Stimulated activated CD4-positive, alpha-beta T cell treated with anti-CD3 and anti-CD28 coated beads, Interleukin-1b, Interleukin-23, amount 100 ng/mL, for 48 hours (primary cell): Measurements from ENCODE around the gene ABCG4.
"Not testable (repeated sequence)": the region's sequence is repeated elsewhere in the genome, so short reads cannot be mapped to it uniquely, and the experiment has no call there.

Source experiments
- DNase-seq: peaks from one replicate; pipeline ENCODE4 v3.0.0-alpha.2; 2020

The ABCG4 gene

DNA sequence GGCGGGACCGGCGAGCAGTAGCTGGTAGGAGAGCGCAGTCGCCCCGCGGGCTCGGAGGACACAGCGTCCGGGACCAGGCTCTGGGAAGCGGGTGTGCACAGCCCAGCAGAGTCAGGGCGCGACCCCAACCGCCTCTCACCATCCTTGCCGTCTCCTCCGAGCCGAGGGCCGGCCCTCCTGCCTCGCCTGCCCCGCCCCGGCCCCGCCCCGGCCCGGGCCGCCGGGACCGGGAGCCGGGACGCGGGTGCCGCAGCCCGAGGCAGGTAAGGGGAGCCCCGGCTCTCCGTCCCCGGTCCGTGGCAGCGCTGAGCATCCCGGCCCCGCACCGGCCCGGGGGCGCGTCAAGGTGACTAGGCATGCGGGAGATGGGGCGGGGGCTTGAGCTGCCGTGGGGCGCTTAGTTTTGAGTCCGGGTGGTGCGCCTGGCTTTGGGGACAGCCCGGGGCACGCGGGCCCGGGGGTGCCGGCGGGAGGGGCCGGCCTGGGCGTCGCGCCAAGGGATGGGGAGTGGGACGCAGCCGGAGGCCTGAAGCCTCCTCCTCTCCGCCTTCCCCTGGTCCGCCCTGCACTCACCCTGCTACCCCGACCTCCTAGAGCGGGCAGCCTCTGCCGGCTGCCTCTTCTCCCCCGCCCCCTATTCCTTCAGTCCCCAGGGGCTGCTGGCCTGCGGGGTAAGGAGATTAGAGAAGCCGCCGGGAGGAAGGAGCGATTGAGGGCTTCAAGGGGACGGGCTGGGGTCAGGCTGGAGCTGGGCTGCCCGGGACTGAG, at the start of gene ABCG4:
Gene ABCG4 (plus strand): TSS at position 35 of the 768 bp plus-strand sequence. CDS start 914 bp downstream, outside the sequence.
- DNase-seq: no peak

DNA sequence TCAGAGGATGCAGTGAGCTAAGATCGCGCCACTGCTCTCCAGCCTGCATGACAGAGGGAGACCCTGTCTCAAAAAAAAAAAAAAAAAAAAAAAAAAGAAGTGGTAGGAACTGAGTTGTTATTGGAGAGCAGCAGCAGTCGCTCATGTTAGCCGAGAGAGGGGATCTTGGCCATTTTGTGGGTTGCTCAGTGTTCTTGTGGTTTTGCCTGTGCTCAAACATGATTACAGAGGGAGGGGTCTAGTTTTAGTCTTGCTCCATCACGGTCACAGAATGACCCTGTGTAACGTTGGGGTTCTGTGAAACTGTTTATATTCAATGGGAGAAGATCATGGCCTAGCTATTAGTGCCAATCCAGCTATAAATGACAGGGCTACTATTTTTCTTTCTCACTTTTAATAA, 49.1 kb upstream of the ABCG4 start:
- DNase-seq: no peak

DNA sequence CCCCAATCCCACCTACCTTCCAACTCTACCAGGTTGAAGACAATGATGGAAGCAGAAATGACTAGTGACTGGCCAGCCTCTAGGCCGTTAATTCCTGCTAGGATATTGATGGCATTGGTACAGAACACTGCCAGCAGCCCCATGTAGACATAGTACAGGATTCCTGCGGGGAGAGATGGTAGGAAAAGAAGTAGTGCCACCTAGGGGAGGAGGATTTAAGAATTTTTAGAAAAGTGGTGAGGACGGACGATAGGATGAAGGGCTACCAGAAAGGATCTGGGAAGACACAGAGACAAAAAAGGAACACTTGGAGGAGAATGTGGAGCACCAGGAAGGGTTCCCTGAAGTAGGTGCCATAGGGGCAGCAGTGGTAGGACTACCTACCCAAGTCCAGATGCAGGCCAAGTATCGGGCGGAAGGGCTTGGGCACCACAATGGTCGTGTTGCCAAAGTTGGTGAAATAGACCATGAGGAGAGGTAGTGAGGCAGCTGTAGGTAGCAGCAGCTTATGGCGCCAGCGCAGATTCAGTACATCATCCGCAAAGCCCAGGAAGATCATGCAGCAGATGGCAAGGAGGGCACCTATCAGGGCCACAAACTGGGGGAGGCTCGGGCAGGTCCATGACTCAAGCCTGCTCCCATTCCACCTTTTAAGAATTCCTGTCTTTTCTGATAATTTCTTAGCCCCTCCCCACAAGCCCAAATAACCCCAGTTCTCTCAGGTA, 48.4 kb upstream of the ABCG4 start:
- no peak for DNase-seq

DNA sequence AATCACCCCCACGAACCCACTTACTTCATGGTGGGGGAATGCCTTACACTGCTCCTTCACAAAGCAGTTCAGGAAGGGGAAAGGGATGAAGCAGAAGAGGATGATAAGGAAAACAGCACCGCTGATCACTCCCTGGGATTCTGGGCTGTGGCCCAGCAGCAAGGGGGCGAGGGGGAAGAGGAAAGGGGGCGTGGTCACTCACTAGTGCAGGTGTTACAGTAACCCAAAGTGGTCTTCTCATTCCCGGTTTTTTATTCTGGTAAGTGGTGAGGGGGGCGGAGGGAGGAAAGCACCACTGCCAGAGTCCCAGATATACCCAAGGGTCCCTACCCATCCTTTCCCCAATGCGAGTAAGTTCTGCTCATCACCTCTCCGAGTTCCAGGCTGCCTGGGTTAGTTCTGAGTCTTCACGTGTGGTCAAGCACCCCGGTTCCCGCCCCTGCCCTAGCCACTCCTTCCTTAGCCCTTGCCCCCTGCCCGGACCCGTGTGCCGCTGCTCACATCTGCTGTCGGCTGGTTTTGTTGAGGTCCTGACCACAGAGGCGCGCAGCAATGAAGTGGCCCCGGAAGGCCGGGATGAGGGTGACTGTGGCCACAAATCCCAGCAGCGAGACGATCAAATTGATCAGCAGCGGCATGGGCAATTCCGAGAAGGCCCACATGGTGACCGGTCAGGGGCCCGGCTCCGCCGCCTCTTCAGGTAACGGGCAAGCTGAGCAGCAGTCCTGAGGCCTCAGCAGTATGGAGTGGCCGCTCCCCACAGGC, 47.7 kb upstream of the ABCG4 start:
- peak; percentile 37 for DNase-seq

DNA sequence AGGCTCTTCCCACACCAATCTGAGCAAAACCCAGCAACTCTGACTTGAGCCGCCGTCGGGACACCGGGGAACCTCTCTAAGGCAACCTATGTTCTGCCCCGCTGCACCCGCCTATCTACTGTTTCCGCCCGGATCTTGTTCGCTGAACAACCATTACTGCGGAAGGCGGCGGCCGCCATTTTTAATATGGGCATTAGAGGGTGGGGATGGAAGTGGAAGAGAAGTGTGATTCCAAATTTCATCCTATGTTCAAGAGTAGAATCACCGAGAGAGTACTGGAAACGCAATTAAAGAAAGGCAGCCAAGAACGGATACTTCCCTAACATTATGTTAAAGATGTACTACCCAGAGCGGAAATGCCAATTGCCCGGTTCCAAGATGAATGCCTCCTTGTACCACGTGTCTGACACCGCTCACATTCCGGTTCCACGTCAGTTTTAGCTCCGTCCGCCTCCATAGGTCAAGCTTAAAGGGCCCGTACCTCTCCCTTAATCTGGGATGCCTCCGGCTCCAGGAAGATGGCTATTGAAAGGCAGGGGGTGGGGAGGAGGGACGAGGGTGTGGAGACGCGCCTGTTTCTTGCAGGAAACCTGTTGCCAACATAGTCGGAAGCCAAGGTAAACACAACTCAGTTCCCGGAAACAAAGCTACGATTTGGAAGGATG, 47.0 kb upstream of the ABCG4 start, which contains the start of gene DPAGT1:
Gene DPAGT1 (minus strand): TSS at position 95 of the 665 bp plus-strand sequence. CDS start 198 bp downstream, outside the sequence.
- DNase-seq: peak; percentile 88

DNA sequence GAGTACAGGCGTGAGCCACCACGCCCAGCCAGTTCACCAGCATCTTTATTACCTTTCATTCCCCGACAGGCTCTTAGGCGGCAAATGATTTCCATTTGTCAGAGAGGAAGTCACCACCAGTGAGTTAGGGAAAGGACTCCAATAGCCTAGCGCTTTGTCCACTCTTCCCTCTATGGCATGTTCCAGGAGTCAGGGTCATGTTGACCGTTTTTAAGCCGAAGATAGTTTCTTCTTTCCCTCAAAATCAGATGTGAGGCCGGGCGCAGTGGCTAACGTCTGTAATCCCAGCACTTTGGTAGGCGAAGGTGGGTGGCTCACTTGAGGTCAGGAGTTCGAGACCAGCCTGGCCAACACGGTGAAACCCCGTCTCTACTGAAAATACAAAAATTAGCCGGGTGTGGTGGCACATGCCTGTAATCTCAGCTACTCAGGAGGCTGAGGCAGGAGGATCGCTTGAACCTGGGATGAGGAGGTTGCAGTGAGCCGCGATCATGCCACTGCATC, 45.6 kb upstream of the ABCG4 start:
- not testable (repeated sequence) for DNase-seq

DNA sequence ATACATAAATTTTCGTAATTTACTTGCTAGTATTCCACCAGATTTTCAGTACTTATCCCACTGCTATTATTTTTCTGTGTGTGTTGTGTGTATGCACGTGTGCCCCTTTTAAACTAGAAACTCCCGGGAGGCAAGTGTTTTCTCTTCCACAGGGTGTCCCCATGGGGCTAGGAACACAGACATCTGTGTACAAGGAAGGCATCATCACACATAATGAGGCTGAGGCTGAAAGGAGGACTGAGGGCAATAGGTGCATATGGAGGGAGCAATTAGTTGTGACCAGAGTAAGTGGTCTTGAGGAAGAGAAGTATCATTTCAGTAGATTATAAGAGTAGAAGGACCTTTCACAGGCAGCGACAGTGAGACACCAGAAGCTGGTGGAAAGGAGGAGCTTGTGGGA, 45.1 kb upstream of the ABCG4 start:
- no peak for DNase-seq

DNA sequence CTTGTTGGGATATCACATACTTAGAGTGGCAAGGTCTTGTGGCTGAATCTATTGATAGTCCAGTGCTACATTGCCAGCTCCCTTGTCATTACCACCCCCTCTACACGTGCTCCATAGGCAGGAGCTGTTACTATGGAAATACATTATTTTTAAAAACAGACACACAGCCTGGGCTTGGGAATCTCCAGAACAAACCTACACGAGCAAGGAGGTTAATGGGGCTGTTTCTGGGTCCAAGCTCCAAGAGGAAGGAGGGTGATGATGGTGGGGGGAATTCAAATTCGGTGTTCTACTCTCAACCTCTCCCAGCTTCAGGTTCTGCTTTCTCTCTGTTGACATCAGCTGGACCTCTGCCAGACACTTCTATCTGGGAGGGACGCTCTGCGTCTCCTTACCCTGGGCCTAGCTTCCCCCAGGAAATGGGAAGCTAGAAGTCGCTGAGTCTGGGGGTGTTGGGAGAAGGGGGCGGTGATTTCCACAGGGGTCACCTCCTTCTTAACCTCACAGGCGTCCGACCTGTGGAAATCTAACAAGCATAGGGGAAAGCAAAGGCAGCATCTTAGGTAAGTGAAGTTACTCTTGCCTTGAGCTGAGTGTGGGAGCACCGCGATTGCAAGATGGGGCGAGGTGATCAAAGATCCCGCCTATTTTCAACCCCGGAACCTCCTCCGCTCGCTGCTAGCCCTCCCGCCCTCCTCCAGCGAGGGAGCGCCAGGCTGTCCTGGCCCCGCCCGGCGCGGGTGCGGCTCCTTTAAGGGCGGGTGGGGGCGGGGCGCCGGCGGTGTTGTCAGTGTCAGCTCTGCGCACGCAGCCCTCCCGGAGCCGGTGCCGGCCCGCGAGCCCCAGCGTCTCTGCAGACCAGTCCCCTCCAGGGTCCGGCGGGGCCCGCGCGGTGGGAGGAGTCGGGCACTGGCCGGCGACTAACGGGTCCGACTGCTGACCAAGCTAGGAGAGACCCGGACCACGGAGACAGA, 42.0 kb upstream of the ABCG4 start, which contains the start of gene C2CD2L:
Gene C2CD2L (plus strand): TSS at position 781 of the 974 bp plus-strand sequence. CDS start 398 bp downstream, outside the sequence.
- peak; percentile 92 for DNase-seq

DNA sequence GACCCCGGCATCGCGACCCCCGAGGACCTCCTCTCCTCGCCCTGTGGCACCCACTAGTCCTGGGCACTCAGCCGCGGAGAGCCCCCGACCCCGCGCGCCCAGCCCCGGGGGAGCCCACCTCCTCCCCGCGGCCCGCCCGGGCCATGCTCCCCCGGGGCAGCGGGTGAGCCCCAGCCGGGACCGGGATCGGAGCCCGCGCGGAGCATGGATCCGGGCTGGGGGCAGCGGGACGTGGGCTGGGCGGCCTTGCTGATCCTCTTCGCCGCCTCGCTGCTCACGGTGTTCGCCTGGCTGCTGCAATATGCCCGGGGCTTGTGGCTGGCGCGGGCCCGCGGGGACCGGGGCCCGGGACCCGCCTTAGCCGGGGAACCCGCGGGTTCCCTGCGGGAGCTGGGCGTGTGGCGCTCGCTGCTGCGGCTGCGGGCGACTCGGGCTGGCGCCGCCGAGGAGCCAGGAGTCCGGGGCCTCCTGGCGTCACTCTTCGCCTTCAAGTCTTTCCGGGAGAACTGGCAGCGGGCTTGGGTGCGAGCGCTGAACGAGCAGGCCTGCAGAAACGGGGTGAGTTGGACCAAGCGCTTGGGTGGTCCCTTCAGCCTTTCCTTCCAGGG, 41.2 kb upstream of the ABCG4 start:
- no peak for DNase-seq

DNA sequence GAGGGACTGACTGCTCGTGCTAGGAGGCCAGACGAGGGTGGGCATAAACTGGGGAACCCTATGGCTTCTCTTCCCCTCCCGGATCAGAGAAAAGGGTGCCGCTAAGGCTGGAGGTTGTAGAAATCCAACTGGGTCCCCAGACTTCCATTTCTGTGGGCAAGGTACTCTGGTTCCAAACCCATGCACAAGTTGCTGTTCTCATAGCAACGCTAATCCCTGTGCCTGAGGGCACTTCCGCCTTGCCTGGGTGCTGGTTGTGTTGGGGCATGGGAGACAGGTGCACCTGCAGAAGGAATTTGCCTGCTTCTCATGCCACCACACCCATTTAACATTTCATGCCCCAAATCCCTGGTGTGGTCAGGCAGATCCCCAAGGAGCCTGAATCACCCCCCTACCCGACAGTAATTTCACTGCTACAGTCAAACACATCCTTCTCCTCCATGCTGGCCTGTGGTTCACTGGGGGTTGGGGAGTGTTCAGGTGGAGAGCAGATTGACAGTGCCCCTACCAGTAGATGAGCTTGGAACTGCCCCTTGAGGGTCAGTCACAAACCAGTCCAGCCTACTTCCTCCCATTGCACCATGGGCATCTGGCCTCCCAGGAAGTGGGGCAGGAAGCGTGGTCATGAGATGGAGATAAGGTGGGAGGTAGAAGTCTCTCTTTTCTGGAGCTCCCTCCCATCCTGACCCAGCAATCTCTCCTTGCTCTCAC, 40.6 kb upstream of the ABCG4 start:
- DNase-seq: peak; percentile 36

DNA sequence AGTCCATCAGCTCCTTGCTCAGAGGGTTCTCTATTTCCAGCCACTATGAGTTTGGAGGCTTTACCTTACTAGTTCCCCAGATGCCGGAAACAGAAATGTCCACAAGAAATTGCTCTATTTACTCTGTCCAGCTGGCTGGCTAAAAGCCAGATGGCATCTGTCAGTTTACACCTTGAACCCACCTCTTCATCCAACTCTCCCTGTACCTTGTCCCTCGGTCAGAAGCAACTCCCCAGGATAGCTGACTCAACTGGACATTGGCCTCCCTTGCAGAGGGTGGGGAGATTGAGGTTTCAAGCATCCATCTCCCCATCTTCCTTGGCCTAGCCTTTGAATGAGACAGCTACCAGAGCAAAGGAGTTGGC, 40.0 kb upstream of the ABCG4 start:
- DNase-seq: no peak

DNA sequence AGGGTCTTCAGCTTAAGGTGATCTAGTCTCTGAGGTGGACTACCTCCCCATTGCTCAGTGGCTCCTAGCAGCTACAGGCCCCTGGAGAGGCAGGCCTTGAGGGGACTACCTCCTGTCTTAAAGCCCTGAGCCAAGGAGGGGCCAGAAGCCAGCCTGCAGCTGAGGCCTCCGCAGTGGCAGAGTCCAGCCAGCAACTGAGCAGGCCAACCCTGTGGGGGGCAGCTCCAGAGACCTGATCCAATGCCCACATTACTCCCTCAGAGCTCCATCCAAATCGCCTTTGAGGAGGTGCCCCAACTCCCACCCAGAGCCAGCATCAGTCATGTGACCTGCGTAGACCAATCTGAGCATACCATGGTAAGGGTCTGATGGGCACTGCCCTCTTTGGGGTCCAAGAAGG, 39.0 kb upstream of the ABCG4 start:
- DNase-seq: no peak

DNA sequence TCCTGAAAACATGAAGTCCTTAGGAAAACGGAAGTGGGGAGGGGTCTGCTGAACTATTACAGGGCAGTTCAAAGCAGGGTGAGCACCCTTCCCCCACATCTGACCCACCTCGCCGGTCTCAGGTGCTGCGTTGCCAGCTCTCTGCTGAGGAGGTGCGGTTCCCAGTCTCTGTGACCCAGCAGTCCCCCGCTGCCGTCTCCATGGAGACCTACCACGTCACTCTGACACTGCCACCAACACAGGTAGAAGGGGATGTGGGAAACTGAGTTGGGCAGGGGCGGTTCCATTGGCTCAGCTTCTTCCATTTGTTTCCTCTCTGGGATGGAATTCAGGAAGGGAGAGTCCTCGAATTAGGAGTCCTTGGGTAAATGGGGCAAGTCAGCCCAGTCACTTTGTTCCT, 38.4 kb upstream of the ABCG4 start:
- DNase-seq: no peak

DNA sequence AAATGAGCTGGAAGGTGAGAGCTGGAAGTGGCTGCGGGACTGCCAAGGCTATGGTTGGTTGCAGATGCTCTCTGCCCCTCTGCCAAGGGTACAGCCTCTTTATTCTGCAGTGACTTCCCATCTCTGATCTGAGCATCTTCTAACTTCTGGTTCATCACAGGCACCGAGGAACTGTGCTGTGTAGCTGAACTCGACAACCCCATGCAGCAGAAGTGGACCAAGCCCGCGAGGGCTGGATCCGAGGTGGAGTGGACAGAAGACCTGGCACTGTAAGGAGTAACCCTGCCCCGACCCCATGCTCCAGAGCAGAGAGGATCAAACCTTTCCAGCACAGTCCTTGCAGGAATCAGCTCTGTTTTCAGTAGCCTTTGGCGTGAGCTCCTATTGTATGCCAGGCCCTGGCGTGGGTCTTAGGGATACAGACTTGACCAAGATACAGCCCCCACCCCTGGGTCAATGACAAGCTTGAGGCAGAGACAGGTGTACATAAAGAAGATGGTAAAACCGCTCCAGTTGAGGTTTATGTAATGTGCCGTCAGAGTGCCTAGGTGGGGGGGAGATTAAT, 37.4 kb upstream of the ABCG4 start:
- no peak for DNase-seq

DNA sequence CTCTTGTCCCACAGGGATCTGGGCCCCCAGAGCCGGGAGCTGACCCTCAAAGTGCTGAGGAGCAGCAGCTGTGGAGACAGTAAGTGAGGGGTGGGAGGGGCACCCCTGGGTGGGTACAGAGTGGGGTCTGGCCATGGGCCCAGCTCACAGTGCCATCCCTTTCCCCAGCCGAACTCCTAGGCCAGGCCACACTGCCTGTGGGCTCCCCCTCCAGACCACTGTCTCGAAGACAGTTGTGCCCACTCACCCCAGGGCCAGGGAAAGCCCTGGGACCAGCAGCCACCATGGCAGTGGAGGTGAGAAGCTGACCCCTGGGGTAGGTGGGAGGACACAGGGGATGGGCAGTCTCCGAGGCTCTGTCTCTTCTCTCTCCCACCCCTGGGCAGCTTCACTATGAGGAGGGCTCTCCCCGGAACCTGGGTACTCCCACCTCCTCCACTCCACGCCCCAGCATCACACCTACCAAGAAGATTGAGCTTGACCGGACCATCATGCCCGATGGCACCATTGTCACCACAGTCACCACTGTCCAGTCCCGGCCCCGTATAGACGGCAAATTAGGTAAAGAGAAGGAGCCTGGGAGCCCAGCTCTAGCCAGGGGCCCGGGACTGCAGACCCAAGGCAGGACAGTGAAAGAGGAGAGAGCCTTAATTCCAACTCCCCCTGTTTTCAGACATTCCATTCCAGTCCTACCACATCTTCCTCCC, 36.4 kb upstream of the ABCG4 start:
- DNase-seq: no peak

DNA sequence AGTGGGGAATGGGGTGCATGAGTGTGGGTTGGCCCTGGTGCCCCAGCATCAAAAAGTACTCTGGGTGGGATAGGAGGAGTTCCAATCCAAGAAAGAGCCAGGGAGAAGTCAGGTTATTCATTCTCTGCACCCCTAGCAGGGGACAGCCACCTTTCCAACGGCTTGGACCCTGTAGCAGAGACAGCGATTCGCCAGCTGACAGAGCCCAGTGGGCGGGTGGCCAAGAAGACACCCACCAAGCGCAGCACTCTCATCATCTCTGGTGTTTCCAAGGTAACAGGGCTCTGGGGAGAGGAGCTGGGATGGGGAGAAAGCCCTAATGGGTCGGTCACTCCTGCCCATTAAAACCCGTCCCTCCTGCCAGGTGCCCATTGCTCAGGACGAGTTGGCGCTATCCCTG, 35.1 kb upstream of the ABCG4 start:
- no peak for DNase-seq

DNA sequence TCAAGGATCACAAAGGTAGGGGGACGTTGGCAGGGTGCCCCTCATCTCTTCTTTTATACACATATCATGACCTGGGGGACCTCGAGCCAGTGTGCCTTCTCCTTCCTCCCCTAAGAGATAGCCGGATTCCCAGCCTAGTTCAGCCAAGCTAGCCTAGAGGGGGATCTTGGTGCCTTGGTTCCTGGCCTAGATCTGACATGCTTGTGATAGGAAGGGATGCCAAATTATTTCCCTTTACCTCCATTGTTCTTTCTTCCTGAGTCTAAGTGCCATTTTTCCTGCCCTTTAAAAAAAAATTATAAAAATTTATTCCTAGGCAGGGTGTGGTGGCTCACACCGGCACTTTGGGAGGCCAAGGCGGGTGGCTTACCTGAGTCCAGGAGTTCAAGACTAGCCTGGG, 34.5 kb upstream of the ABCG4 start:
- DNase-seq: no peak

DNA sequence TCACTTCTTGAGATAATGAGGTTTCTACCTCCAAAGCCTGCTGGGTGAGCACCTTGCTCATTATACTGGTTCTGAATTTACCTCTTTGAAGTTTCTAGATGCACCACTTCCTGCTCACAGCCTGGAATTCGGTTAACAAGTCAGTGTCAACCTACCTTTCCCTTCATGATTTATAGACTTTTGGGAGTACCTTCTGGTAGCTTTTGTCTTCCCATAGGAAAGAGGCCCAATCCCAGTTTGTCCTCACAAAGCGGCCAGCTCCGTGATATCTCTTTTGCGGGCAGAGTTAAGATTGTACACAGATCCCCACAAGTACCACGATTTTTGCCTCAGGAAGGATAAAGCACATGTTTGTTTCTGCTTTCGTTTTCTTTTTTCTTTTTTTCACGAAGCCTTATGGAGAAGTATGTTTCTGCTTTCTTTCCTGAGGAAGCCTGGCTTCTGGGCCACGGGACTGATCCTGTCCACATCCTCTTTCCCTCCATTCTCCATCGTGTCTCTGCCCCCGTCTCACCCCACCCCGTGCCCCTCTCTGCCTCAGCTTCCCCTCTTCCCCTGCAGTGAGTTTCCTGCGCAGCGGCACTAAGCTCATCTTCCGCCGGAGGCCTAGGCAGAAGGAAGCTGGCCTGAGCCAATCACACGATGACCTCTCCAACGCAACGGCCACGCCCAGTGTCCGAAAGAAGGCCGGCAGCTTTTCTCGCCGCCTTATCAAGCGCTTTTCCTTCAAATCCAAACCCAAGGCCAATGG, 33.2 kb upstream of the ABCG4 start:
- DNase-seq: peak; percentile 19

DNA sequence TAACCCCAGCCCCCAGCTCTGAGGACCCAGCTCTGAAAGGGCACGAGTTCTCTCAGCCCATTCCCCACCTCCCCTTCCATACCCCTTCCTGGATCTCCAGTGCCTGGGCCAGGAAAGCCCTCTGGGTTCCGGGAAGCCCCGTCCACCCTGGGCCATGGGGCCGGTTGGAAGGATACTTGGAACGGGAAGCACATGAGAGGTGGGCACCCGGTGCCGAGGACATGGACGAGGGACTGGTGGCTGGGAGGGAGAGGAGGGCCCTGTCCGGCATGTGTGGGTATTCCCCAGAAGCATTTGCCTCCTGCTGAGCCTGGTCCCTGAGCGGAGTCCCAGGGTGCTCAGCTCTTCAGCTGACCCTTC, 32.6 kb upstream of the ABCG4 start:
- no peak for DNase-seq
